ENCODE data around the gene ITGAD.

The ITGAD gene

DNA sequence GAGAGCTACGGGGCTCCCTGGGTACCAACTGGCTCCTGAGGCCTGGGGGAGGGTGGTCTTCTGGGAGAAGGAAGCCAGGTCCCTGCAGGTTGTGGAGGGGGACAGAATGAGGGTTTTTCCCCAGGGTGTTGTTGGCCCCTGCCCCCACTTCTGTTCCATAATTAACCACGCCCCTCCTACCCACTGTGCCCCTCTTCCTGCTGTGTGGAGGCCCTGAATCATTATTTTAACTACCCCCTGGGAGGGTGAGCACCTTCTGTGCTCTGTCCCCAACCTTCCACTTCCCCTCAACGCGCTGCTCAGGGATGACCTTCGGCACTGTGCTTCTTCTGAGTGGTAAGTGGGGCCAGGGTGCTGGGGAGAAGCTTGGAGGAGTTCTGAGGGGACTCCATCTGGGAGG, at the start of gene ITGAD:
ITGAD (plus strand) TSS at position 280 of the 400 bp plus-strand sequence; CDS start at position 306, 26 bp downstream.
- no peak for DNase-seq

DNA sequence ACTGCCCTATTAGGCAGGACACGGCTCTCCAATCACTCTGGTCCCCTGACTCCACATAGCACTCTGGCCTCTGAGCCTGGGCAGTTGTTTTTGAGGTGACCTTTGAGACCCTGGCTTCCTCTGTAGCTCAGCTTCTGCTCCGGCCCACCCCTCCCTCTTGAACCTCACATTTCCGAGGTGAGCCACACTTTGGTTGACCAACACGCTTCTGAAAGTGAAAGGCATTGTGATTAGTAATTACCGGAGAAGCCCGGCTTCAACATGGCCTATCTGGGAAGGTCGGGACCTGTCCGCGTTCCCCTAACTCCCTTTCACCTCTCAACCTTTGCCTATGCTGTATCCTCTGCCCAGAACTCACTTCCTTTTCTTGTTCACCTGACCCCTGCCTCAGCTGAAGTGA, 48.4 kb upstream of the ITGAD start:
- DNase-seq = no peak

DNA sequence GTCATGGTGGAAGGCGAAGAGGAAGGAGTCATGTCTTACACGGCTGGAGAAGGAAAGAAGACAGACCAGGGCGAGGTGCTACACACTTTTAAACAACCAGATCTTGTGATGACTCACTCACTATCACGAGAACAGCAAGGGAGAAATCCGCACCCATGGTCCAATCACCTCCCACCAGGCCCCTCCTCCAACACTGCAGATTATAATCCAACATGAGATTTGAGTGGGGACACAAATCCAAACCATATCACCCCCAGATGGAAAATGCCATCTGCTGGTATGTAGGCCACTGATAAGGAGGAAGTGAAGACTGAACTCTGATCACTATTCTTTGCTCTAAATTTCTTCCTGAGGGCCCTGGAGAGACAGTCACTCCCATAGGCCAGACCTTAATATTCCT, 45.7 kb upstream of the ITGAD start:
- DNase-seq = no peak

DNA sequence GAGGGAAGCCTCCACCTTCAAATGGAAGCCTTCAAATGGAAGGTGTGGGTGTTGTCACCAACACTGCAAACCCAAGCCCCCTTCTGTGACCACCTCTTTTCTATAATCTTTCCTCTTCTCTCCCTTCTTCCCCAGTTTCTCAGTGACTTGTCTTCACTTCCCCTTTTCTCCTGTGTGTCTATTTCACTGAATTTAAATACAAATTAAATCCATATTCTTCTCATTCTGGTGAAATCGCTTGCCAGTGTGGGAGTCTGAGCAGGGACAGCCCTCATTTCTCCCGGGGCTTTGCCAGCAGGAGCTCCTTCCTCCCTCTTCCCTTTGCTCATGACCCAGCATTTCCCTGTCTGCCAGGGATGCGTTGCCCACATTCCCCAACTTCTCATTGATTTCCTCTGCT, 44.6 kb upstream of the ITGAD start:
- DNase-seq = no peak

DNA sequence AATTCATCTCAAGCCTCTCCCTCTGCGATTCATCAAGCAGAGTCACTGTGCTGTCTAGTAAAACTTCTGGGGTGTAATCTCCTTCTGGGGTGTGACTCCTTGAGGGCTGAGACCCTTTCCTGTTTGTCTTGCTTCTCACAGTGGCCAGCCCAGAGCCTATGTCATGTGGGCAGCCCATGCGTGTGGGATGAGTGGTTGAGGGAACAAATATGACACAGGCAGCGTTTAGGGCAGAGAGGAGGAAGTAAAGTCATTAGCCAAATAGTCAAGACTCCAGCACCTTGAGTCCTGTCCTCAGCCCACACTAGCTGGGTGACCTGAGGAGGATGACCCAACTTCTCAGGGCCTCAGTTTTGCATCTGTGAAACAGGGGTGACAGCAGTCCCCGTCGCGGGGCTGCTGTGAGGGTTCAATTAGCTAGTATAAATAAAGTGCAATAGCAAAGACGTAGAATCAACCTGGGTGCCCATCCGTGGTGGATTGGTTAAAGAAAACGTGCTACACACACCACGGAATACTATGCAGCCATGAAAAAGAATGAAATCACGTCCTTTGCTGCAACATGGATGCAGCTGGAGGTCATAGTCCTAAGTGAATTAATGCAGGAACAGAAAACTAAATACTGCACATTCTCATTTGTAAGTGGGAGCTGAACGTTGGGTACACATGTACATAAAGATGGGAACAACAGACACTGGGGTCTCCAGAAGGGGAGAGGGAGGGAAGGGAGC, 42.7 kb upstream of the ITGAD start:
- no peak for DNase-seq

DNA sequence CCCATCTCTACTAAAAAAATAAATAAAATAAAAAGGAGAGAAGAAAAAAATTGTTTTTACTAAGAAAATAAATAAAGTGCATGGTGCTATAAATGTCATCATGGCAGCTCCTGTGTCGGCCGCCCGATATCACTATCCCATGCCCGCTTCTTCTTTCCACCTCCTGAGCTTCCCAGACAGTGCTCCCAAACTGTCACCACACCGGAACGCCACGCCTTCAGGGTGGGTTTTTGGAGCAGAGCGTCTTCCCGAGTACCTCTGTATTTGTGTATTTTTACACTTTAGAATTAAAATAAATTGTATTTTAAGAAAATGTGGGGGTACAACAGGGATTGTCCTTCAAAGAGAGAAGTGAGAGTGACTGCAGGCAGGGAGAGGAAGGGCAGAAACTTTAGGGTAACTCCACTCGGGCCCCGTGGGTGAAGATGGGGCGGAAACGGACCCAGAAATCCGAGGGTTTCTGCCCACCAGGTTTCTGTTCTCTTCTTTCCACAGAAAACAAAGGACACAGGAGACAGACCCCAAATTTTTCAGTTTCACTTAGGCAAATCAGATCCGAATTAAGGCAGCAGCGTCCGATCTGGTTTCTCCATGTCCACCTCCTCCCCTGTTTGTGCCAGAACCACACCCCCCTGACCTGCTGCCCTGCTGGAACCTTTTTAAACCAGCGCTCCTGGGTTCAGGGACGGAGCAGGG, 41.7 kb upstream of the ITGAD start:
- DNase-seq = no peak

DNA sequence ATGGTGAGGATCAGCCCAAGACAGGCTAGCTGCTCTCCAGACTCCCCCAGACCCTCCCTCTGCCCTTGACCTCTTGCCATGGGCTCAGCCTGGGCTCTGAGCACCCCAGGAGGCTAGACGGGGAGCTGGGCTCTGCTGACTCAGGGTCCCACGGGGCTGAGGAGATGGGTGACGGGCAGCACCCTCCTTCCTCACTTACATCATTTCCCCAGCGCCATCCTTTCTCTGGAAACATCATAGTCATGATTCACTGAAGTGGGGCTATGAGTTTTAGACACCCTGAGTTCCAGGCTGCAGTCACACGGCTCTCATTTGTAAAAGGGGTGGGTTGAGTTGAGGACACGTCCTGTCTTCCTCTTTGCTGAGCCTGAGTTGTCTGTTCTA, 41.2 kb upstream of the ITGAD start:
- no peak for DNase-seq

DNA sequence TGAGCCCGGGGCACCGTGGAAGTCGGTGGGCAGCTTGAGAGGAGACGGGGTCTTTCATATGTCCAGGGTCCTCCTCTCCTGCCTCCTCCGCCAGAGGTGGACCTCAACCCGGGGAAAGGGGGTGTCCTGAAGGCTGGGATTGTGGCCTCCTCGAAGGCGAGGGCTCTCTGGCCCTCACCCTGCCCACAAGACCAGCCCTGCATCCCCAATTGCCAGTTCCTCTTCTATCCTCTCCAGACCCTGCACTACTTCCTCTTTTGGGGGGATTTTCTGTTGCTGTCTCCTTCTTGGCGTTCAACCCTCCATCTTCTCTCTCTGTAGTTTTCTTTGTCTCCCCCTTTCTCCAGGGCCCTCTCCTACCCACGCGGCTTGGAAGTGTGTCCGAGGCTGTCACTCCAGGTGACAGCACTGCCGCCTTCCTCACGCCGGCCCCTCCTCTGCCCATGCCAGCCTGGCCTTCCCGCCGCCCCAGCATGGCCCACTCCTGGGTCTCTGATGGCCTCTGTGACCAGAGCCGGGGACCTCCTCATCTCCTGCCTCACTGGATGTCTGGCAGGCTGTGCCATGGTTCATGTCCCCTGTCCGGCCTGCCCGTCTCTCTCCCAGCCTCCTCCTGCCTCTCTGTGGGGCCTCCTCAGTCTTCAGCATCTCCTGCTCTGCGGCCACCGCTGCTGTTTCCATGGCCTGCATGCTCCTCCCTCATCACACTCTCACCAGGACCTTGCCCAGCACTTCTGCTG, 40.6 kb upstream of the ITGAD start:
- no peak for DNase-seq

DNA sequence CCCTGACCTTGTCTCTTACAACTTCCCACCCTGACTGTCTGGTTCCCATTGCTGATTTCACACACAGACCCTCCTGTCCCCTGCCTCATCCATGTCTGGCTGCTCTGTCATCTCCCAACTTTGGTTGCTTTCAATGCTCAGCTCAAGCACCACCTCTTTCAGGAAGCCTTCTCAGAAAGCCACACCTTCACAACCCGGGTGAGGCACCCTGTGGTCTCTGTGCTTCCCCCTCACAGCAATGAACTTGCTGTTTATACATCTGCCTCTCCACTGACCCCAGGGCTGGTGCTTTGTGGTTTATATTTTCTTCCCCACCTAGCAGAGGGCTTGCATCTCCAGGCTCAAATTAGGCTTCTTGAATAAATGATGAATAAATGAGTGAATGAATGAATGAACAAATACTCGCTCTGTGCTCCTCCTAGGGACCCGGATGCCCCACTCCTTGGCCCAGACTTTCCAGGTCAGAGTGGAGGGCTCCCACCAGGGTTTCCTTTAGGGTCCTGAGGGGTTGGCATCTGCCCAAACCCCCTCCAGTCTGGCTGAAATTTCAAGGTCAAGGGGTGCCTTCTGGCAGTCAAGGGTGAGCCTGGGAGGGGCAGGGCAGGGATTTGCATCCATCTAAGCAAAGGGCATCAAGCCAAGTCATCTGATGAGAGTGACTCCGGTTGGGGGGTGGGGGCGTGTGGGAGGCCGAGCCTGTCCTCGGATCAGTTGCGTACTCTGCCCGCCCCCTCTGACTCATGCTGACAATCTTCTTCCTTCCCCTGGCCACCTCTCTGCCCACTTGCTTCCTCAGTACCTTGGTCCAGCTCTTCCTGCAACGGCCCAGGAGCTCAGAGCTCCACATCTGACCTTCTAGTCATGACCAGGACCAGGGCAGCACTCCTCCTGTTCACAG, 38.5 kb upstream of the ITGAD start, which contains the start of gene ITGAX:
ITGAX (plus strand) TSS at position 783 of the 898 bp plus-strand sequence; CDS start at position 862, 79 bp downstream.
- DNase-seq = no peak

DNA sequence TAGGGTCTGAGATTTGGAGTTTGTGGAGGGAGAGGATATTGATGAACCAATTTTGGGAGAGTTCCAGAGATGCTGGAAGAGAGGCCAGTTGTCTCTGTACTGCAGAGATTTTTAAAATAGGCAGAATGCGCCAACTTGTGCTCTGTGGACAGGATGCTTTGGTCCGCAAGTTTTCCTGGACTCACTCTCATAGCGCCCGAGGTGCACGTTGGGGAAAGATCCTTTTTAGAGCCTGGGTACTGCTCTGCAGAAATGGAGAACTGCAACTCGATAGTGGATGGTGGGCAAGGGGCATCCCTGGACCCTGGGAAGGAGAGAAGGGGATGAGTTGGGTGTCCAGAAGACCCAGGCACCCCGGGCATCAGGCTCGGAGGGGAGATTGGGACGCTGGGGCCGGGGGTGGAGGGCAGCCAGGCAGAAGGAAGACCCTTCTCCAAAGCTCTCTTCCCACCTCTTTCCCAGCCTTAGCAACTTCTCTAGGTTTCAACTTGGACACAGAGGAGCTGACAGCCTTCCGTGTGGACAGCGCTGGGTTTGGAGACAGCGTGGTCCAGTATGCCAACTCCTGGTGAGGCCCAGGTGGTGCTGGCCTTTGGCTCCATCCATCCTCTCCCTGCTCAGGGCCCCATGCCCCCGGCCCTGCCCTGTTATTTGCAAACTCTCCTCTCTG, 37.6 kb upstream of the ITGAD start:
- no peak for DNase-seq

DNA sequence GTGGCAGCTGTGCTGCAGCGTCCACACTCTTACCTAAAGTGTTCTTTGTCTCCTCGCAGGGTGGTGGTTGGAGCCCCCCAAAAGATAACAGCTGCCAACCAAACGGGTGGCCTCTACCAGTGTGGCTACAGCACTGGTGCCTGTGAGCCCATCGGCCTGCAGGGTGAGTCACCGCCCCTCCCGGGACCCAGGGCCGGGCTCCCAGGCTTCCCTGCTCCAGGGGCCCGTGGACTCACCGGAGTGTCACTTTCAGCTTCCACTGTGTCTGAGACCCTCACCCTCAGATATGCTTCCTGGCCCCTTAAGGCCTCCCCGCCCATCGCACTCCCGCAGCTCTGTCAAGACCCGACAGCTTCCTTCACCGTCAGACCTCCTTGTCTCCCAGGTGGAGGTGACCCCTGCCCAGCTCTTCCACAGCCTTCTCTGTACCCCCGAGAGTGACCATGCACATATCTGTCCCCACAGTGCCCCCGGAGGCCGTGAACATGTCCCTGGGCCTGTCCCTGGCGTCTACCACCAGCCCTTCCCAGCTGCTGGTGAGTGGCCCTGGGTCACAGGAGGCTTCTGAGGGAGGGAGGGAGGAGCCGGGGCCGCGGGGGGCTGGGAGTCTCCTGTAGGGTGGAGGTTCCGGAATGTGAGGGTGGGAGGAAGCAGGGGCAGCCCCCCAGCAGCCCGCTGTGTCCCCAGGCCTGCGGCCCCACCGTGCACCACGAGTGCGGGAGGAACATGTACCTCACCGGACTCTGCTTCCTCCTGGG, 36.4 kb upstream of the ITGAD start:
- no peak for DNase-seq

DNA sequence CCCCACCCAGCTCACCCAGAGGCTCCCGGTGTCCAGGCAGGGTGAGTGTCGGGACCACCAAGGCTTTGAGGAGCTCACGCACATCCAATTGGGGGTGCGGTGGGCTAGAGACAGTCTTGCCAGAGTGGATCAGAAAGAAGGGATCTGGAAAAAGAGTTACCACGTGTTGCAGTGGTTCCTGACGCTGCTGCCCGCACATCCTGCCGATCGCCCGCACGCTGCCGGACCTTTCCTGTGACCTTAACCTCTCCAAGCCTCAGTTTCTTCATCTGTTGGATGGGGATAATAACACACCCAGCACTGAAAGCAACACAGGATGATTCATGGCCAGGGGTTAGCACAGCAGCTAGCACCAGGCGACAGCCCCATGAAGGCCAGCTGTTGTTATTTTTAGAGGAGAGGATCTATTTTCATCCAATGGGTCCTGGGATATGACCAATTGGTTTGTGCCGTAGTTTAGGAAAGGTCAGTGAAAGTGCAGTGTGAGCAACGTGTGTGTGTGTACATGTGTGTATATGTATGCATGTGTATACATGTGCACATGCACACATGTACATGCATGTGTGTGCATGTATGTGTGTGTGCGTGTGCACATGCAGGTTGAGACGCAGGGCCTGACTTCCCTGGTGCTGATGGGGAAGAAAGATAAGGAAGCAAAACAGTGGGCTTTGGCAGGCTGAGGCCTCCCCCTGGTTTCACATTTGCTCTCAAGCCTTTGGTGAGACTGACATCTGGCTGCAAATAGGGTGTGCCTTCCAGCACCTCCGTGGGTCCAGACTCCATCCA, 35.6 kb upstream of the ITGAD start:
- no peak for DNase-seq

DNA sequence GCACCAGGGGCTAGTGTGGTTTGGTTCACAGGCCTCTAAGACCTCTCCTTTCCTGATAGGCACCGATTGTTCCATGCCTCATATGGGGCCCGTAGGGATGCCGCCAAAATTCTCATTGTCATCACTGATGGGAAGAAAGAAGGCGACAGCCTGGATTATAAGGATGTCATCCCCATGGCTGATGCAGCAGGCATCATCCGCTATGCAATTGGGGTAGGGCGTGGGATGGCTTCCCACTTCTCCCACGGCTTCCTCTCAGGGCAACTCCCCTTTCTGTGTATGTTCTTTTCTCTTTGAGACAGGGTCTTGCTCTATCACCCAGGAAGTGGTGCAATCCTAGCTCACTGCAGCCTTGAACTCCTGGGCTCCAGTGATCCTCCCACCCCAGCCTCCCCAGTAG, 32.9 kb upstream of the ITGAD start:
- no peak for DNase-seq

DNA sequence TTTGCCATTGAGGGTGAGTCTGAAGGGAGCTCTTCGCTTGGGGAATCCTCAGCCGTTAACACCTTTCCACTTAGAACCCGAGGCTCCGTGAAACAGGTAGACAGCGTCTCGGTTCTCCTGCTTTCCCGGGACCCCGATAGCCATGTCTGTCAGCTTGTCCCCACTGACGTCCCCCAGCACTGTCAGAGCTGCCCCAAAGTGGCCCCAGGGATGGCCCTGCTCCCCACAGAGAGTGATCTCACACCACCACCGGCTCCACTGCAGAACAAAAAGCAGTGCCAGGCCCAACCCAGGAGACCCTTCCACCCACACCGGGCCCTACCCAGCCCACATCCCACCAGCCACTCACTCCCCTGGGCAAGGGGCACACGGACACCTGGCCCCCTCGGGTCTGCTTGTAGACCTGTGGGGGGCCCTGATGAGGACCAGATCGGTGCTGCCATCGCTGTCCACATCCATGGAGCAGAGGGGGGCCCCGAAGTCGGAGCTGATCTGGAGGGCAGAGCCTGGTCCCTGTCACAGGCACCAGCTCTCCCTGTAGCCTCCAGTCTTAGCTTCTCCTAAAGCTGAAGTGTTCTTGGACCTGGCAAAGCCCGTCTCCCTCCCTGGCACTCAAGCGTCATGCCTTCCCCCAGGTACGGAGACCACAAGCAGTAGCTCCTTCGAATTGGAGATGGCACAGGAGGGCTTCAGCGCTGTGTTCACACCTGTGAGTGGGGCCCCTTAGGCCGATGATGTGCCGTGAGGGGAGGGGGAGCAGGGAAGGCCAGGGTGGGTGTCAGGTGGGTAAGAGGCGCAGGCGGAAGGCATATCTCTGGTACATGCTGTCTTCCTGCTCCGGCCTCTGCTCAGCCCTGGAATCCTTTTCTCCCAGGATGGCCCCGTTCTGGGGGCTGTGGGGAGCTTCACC, 31.7 kb upstream of the ITGAD start:
- no peak for DNase-seq

DNA sequence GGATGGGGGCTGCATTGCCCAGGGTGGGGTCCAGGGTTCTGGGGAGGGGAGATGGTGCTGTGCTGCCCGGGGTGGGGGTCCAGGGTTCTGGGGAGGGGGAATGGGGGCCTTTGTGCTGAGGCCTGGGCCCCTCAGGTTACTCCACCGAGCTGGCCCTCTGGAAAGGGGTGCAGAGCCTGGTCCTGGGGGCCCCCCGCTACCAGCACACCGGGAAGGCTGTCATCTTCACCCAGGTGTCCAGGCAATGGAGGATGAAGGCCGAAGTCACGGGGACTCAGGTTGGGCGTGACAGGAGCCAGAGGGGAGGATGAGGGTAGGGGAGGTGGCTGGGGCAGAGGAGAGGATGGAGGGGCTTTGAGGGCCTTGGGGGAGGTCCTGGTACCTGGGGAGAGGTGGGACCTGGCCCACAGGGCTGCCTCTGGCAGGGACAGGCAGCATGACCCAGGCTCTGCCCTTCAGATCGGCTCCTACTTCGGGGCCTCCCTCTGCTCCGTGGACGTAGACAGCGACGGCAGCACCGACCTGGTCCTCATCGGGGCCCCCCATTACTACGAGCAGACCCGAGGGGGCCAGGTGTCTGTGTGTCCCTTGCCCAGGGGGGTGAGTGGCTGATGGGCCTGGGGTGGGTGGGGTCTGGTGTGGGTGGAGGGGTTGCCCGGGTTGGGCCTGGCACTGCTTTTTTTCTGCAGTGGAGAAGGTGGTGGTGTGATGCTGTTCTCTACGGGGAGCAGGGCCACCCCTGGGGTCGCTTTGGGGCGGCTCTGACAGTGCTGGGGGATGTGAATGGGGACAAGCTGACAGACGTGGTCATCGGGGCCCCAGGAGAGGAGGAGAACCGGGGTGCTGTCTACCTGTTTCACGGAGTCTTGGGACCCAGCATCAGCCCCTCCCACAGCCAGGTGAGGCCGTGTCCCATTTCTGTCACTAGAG, 30.4 kb upstream of the ITGAD start:
- DNase-seq = no peak

DNA sequence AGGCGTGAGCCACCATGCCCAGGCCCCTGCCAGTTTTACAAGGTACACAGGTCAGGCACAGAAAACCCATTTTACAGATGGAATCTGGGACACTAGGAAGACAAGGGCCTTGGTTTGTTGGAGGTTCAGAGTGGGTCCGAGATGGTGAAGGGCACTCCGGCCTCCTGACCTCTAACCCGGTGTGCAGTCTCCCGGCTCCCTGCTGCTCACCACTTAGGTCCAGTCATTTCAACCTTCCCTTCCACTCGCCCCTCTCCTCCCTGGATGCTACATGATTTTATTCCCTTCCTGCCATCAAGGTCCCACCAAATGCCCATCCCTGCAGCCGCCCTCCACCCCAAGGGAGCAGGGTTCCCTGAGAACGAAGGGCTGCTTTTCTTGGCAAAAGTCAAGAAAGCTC, 29.4 kb upstream of the ITGAD start:
- no peak for DNase-seq

DNA sequence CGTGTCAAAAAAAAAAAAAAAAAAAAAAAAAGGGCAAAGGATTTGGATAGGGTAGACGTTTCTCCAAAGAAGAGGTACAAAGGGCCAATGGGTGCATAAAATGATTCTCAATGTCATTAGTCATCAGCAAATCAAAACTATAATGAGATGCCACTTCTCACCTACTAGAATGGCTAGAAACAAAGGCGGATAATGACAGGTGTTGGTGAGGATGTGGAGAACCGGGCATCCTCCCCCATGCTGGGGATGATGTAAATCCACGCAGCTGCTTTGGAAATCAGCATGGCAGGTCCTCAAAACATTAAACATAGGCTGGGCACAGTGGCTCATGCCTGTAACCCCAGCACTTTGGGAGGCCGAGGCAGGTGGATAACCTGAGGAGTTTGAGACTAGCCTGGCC, 28.7 kb upstream of the ITGAD start:
- DNase-seq = no peak

DNA sequence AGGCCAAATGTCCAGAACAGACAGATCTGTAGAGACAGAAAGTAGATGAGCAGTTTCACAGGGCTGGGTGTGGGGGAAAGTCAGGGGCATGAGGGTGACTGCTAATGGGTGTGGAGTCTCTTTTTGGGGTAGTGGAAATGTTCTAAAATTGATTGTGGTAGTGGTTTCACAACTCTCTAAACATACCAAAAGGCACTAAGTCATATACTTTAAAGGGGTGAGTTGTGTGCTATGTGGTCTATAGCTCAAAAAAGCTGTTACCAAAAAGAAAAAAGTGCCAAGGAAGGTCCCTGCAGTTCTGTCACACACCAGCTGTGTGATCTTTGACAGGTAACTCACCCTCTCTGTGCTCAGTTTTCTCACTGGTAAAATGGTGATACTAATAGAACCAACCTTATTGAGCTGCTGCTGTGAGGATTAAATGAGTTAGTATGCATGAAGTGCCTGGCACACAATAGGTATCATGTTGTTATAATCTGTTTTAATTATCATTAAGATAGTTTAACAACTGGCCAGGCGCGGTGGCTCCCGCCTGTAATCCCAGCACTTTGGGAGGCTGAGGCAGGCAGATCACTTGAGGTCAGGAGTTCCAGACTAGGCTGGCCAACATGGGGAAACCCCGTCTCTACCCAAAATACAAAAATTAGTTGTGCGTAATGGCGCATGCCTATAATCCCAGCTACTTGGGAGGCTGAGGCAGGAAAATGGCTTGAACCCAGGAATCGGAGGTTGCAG, 27.8 kb upstream of the ITGAD start:
- no peak for DNase-seq

All from NCI-H1092 (cell line).